Ovary (tissue), 9 donors: ENCODE data around the gene CEP128. TPM values are rescaled to one million over a fixed set of nuclear protein-coding genes. Genes with fewer than 3 reads are reported as not detected.

Source experiments
- DNase-seq, 5 donors: peaks; one replicate each; pipeline ENCODE4 v3.0.0-alpha.2; 2019 to 2020
- H3K27ac ChIP-seq, 2 donors: fragments of 200-600 bp; one replicate each; pipeline versions ENCODE4 v1.5.1 to v1.8.0; 2019 to 2022
- H3K27me3 ChIP-seq: fragments of 200-600 bp; one replicate; pipeline ENCODE4 v1.8.0; 2022
- H3K36me3 ChIP-seq: fragments of 200-600 bp; sonication (generic); one replicate; pipeline ENCODE4 v1.5.1; 2019
- H3K4me1 ChIP-seq: one replicate; pipeline ENCODE4 v1.8.1; 2013; ENCODE audit warnings: mild to moderate bottlenecking, moderate library complexity; ENCODE audit not compliant: insufficient read depth
- H3K4me3 ChIP-seq: fragments of 200-600 bp; sonication (generic); one replicate; pipeline ENCODE4 v1.5.1; 2017
- H3K9me3 ChIP-seq, 2 donors: fragments of 200-600 bp in 1 of 2; sonication (generic) in 1 of 2; one replicate each; pipeline versions ENCODE4 v1.5.1 to v1.8.1; 2013 to 2019; ENCODE audit warnings: mild to moderate bottlenecking in 1 of 2, moderate library complexity in 1 of 2
- EP300 ChIP-seq: sonication (generic); formaldehyde crosslinking; IDR thresholded peaks from one replicate; pipeline ENCODE4 v1.6.1; 2017; ENCODE audit warnings: antibody characterized with exemption
- POLR2A ChIP-seq: fragments of 450-650 bp; IDR thresholded peaks from one replicate; pipeline ENCODE4 v1.6.1; 2017; ENCODE audit warnings: antibody characterized with exemption, mild to moderate bottlenecking, moderate library complexity
- WGBS, 3 donors: extraction: QIAGEN DNeasy Blood & Tissue Kit in 1 of 3; methylation state at CpG; one replicate each; pipeline versions ENCODE4 v1.1.5 to v1.1.7; 2013 to 2017; 5-methylcytosine and 5-hydroxymethylcytosine counted together
- intact Hi-C, 4 donors: fragments of 100-400 bp; cut with DNase I; formaldehyde crosslinking; loops; one replicate each; pipeline versions ENCODE4 v1.11.0 to v1.15.1; 2022 to 2023
- polyA plus RNA-seq, 2 donors: library from polyadenylated mRNA; stranded (reverse); fragments of 200-250 nt in 1 of 2; fragments of 350-450 nt in 1 of 2; fragmentation: Illumina TruSeq in 1 of 2; extraction: RNeasy Lipid Tissue Mini Kit (QIAGEN cat#74804) in 1 of 2; gene quantifications; one replicate each; pipeline ENCODE4 v1.2.3, GENCODE V29; 2013 to 2014
- total RNA-seq, 7 donors: library from RNA; depleted of rRNA in 2 of 7; stranded (reverse); fragments of >200 nt in 2 of 7; fragmentation: NEBNext Ultra II Directional in 3 of 7; extraction: Animal tissue kit (Norgen Biotek cat#: 25700) in 3 of 7; gene quantifications; one replicate each; pipeline versions ENCODE4 v1.1.0 to v1.2.4, GENCODE V29; 2016 to 2023
- TF ChIP-seq, protein P1 (sequence below), 3 donors: fragments of 450-650 bp in 2 of 3; fragments of 200-600 bp in 1 of 3; IDR thresholded peaks; one replicate each; pipeline versions ENCODE4 v1.5.1 to v1.8.0; 2016 to 2022; ENCODE audit warnings: antibody characterized with exemption in 3 of 3, mild to moderate bottlenecking in 1 of 3
- donor health status: DM: no; HTN: no; CAD: no; lungs with moderate emphysema.
- donor health status: DM: no; HTN: no; CAD: no.
- donor health status: Bipolar disorder and iron deficiency.
- donor health status: DM: yes; HTN: yes; CAD: no.
- donor health status: DM: no; HTN: no; CAD: no.
- donor health status: DM: yes; HTN: yes; CAD: no.

CEP128 gene
- total and polyA plus RNA-seq, 9 donors: 1.5 to 14.3 (median 6.4) TPM

DNA sequence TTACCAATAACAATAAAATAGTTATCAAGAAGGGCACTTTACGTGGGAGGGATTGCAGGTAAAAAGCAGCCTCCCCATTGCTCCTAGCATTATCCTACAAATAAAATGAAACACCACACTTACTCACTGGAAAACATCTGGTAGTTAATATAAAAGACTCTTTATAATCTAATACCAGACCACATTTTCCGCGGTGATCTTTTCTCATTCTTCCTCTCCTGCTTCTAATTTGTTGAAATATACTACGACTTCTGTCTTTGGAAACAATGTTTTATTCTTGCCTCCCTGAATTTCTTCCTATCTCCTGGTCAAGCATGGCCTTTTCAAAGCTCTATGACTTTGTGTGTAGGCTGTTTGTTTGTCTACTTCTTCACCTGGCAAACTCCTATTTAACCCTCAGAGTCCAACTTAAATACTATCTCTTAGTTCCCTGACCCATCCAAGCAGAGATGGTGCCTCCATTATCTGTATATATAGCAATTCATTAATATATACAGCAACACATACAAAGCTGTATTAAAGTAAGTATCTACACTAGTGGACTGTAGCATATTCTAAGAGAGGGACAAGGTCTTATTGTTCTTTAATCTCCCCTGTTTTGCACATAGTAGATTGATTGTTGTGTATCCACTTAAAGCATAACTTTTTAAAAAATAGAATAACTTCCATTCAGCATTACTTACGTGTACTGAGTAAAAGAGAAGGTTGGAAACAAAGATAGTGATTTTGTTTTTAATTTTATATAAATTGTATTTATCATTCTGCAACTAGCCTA is 228.3 kb downstream of the CEP128 start:
- no peak overlapping the region for H3K4me3 ChIP-seq
- no peaks in the 10 kb centered on the region for H3K4me1 ChIP-seq
- no peaks in the 10 kb centered on the region for H3K9me3 ChIP-seq
- 85 to 96% (median 92%) methylated on average over 5 of the region's 5 CpGs for WGBS, 3 donors
- no peak for DNase-seq
- H3K36me3 ChIP-seq: no peaks in the 10 kb centered on the region
- no peak overlapping the region for H3K27ac ChIP-seq
- TF ChIP-seq, protein P1, sequence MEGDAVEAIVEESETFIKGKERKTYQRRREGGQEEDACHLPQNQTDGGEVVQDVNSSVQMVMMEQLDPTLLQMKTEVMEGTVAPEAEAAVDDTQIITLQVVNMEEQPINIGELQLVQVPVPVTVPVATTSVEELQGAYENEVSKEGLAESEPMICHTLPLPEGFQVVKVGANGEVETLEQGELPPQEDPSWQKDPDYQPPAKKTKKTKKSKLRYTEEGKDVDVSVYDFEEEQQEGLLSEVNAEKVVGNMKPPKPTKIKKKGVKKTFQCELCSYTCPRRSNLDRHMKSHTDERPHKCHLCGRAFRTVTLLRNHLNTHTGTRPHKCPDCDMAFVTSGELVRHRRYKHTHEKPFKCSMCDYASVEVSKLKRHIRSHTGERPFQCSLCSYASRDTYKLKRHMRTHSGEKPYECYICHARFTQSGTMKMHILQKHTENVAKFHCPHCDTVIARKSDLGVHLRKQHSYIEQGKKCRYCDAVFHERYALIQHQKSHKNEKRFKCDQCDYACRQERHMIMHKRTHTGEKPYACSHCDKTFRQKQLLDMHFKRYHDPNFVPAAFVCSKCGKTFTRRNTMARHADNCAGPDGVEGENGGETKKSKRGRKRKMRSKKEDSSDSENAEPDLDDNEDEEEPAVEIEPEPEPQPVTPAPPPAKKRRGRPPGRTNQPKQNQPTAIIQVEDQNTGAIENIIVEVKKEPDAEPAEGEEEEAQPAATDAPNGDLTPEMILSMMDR (IDR thresholded peaks at IDR 0.05): no peak
- TF ChIP-seq POLR2A: no peak
- no peak for TF ChIP-seq EP300
- H3K27me3 ChIP-seq: no peaks in the 10 kb centered on the region
- intact Hi-C loops: no loop called here

DNA sequence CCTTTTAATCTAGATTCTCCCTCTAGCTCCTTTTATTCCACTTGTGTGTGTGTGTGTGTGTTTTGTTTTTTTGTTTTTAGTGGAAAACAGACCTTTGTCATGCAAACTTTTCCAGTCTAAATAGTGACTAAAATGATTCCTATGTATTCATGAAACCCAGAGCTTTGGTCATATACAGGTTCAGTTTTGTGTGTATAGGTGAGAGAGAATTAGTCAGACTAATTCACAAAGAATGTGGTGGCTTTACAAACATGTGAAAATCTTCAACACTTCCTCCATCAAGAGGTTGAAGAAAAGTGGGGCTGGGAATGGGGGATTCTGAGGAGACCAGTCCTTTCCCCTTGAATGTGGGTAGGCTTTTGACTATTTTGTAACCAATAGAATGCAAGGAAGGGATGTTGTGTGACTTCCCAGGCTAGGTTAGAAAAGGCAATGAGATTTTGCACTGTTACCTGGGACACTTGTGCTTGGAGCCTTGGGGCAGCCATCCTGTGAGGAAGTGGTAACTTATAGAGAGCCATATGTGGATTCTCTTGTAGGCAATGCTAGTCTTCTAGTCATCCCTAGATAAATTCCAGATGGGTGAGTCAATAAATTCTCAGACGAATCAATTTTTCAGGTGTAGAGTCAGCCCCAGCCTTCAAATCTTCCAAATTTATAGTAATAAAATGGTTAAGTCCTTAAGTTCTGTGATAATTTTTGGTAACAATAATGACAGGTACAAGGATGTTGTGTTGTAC is 236.1 kb downstream of the CEP128 start:
- Histone ChIP-seq H3K4me1 (no peaks in the 10 kb centered on the region), H3K9me3 (no peaks in the 10 kb centered on the region), H3K36me3 (no peaks in the 10 kb centered on the region), H3K27me3 (no peaks in the 10 kb centered on the region), H3K27ac (no peak overlapping the region), H3K4me3 (no peak overlapping the region)
- TF ChIP-seq, protein P1 (IDR thresholded peaks at IDR 0.05): no peak
- TF ChIP-seq POLR2A (no peak), EP300 (no peak)
- WGBS, 3 donors: 95 to 100% (median 97%) methylated on average over 1 of the region's 1 CpG
- DNase-seq: no peak
- intact Hi-C loops: no loop called here

DNA sequence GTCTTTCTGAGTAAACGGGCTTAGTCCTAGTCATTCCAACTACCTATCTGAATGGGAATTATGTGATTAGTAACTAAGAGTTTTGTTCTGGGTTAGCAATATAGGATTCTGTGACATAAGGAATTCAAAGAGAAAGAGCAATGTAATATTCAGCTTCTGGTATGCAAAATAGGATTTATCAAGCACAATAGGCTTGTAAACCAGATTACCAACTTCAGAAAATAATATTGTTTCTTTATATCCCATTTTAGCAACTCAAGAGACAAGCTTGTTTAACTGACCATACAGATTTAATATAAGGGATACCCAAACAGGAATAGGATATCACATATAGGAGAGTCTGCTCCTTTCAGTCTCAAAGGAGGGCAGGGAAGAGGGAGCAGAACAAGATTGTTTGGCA is 240.9 kb downstream of the CEP128 start:
- intact Hi-C loops: no loop called here
- no peak for DNase-seq
- TF ChIP-seq EP300: no peak
- TF ChIP-seq, protein P1 (IDR thresholded peaks at IDR 0.05): no peak
- TF ChIP-seq POLR2A: no peak
- Histone ChIP-seq H3K9me3 (no peaks in the 10 kb centered on the region), H3K27me3 (no peaks in the 10 kb centered on the region), H3K4me3 (no peak overlapping the region), H3K27ac (no peak overlapping the region), H3K36me3 (no peaks in the 10 kb centered on the region), H3K4me1 (no peaks in the 10 kb centered on the region)
- WGBS, 3 donors: 88 to 96% (median 89%) methylated on average over 1 of the region's 1 CpG

DNA sequence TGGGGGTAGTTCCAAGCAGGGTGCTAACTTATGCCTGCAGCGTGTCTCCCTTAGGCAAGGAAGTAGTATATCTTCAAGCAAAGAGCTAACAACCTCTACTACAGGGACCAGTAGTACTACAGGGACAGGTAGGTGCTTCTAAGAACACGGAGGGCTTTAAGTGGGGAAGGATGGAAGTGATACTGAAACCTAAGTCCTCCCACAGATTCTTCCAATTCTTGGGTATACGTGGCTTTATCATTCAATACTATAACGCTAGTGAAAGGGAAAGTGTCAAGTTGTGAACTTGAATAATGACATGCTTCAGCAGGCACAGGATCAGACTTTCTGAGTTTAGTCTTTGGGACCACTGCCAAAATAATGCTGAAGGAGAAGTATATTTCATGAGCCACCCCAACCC is 241.7 kb downstream of the CEP128 start:
- WGBS, 3 donors: 48 to 61% (median 56%) methylated on average over 4 of the region's 4 CpGs
- no peak overlapping the region for H3K4me3 ChIP-seq
- no peaks in the 10 kb centered on the region for H3K4me1 ChIP-seq
- no peak overlapping the region for H3K27ac ChIP-seq
- TF ChIP-seq EP300: no peak
- no peak for TF ChIP-seq POLR2A
- TF ChIP-seq, protein P1 (IDR thresholded peaks at IDR 0.05): no peak
- intact Hi-C loops: no loop called here
- no peaks in the 10 kb centered on the region for H3K36me3 ChIP-seq
- no peaks in the 10 kb centered on the region for H3K9me3 ChIP-seq
- H3K27me3 ChIP-seq: no peaks in the 10 kb centered on the region
- no peak for DNase-seq
